Embryonic facial prominence (tissue), 1 donor: Measurements from ENCODE around the gene SAV1.
"Not testable (repeated sequence)": the region's sequence is repeated elsewhere in the genome, so short reads cannot be mapped to it uniquely, and the experiment has no call there.

ENCODE experiments used
- DNase-seq: peaks from one replicate; pipeline ENCODE4 v3.0.0-alpha.2; 2016; ENCODE audit errors: extremely low spot score

The SAV1 gene

DNA sequence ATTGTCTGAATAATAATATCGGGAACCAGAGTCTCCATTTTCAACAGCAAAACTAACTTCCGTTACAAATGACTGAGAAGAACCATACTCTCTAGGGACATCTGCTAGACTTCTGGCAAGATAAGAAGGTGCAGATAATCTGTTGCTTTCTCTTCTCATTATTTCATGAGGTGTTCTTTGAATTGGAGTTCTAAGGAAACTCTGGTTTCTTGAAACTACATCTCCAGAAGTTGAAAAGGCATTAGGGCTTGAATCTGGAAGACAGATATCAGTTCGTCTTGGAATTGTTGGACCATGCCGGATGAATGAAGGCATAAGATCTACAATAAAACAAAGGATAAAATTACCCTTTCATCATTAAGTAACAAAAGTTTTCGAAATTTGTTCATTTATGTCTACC is 2.8 kb downstream of the SAV1 start:
- not testable (repeated sequence) for DNase-seq

DNA sequence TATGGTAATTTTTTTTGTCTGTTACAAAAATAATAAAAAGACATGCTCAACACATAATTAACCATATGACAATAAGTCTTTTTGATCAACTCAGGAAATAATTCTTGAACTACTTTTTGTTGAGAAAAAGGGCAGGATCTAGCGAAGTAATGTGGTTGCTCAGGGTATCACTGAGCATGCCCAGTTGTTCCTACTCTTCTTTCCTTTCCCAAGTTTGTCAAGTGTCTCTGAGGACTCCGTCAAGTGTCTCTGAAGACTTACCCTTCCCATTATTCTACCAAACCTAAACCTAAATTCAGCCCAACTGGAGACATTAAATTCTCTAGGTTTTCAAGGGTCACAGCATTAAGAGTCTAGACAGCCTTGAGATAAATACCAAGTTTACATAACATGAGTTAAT is 3.5 kb downstream of the SAV1 start:
- DNase-seq: not testable (repeated sequence)

DNA sequence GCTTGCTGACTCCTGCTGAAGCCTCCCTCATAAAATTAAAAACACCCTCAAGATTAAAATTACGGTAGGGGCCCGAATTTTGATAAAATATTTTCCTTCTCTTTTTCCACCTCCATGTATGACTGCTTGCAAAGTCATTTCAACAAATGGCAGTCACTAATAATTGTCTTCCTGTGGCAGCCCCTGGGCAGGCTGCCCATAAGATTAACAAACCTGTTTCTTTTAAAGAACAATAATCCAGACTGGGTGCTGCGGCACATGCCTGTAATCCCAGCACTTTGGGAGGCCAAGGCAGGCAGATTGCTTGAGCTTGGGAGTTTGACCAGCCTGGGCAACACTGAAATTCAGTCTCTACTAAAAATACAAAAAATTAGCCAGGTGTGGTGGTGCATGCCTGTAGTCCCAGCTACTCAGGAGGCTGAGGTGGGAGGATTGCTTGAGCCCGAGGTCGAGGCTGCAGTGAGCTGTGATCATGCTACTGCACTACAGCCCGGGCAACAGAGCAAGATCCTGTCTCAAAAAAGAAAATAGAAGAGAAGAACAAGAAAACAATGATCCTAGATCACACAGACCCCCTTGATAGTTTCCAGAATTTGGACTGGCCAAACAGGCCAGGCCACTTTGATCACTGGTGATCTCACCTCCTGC is 8.7 kb downstream of the SAV1 start:
- DNase-seq: no peak

DNA sequence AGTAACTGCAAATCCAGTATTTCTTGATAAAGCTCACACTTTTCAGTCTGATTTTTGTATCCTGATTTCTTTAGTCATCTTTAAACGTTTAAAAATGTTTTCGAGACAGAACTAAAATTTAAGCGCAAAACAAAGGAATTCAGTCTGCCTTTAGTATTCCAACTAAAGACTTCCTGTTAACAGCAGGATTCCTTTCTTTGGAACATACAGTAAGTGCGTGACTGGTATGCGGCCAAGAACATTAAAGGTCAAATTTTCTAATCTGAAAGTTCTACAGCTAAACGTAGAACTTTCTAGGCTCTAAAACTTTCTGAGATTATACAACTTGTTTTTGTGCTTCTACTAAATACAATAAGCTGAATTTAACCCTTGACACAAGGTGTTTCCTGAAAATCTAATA is 9.9 kb downstream of the SAV1 start:
- DNase-seq: no peak

DNA sequence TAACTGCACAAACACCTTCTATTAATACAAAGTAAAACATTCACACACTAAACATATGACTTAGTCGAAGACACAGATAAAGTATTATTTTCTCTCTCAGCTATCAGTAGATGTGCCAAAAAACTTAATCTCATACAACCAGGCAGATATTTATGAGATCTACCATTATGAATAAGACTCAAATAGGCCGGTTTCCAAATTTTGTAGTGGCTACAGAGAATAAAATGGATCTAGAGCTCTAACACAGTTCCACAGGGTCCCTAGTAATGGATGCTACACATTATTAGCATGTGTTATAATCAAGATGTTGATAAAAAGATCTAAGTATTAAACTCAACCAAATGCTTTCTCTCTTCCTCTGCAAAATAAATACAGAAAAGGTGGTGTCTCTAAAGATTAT is 10.4 kb downstream of the SAV1 start:
- DNase-seq: no peak

DNA sequence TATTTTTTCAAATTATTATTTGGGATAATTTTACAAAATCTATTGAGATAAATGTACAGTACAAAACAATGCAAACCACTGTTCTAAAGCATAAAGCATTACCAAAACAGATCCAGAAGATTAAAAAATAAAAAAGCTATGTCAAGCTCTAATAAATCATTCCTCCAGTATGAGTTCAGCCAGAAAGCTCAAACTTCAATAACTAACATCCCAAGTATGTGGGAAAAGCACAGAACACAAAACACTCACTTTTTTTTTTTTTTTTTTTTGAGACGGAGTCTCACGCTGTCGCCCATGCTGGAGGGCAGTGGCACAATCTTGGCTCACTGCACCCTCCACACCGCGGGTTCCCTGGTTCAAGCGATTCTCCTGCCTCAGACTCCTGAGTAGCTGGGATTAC is 11.3 kb downstream of the SAV1 start:
- DNase-seq: no peak

DNA sequence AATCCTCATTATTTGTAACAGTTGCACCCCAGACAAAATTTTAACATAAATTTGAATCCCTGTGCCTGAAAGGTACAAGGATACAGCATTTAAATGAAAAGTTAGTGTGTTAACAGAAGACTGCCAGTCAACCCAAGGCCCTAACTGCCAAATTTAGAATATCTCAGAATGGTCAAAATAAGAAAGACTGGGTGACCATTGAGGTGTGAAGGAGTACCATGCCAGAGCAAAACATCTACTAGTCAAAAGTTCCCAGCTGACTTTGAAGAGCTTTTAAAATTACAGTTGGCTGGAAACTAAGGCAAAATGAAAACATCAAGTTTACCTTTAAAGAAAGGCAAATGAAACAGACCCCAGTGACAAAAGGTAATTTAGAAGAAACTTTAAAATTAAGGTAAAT is 18.4 kb downstream of the SAV1 start:
- DNase-seq: no peak

DNA sequence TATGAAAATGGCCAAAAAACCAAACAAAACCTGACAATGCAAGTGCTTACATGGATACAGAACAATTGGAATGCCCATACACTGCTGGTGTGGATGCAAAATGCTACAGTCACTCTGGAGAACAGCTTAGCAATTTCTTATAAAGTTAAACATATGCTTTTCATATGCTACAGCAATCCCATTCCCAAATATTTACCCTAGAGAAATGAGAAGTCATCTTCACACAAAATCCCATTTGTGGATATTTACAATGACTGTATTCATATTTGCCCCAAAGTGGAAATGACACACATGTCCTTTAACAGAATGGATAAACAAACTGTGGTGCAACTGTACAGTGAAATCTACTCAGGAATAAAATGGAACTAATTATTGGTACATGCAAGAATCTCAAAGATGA is 20.4 kb downstream of the SAV1 start:
- DNase-seq: no peak

DNA sequence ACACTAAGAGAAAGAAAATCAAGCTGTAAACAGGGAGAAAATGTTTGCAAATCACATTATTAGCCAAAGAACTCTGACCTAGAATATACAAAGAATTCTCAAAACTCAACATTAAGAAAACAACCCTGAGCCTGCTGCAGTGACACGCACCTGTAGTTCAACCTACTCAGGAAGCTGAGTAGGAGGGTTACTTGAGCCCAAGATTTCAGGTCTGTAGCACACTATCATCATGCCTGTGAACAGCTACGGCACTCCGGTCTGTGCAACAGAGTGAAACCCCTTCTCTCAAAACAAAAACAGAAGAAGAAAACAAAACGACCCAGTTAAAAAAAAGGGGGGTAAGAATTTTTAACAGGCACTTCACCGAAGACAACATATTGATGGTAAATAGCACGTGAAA is 20.8 kb downstream of the SAV1 start:
- DNase-seq: no peak

DNA sequence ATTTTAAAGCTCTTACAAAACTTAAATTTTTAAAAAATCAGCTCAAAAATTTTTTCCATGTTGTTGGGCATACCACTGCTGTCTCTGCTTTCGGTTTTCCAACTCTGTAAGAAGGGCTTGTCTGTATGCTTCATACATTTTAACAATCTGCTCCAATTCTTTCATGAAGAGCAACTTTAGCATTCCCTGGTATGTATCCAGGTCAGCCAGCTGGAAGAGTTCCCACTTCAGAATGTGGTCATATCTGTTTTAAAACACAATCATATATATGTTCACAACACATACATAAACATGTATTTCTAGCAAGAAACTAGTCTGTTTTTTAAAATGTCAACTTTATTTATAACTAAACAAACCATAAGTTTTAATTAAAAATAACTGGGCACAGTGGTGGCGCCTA is 33.0 kb downstream of the SAV1 start:
- no peak for DNase-seq

DNA sequence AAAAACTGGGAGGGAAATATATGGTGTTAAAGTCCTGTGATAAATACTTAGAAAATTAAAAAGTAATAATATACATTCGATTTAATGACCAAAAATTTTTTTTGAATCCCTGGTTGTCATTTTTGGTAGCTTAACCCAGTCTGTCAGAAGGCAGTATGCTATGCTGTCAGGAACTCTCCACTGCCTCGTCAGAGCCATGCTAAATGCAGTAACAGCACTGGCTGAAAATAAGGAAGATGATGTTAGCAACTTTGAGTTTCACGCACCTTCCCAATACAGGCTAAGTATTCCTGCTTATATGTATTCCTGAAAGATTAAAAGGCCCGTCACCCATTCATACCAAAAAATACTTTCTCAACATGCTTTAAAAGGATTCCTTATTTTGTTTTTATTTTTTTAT is 34.2 kb downstream of the SAV1 start:
- no peak for DNase-seq

DNA sequence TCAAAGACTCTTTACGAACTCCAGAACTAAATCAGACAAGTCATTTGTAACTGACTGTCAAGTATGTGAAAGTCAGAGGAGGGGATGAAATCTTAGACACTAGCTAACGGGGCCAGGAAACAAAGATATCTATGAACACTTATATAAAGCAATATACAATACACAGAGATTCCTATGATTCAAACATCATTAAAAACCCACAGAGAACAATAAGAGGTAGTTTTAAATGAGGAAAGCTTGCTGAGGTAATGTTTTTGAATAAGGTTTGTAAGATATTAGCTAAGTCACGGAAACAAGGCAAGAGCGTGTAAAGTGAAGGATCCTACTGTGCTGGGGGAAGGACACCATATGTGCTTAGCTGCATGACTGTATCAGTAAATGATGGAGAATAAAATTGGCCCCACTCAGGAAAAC is 36.7 kb downstream of the SAV1 start:
- no peak for DNase-seq

DNA sequence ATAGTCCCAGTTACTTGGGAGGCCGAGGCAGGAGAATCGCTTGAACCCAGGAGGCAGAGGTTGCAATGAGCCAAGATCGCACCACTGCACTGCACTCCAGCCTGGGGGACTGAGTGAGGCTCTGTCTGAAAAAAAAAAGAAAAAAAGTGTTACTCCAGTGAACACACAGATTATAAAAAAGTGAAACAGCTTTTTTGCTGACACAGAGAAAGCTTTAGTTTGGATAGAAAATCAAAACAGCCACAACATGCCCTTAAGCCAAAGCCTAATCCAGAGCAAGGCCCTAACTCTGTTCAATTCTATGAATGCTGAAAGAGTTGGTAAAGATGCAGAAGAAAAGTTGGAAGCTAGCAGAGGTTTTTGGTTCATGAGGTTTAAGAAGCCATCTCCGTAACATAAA is 43.2 kb downstream of the SAV1 start:
- DNase-seq: not testable (repeated sequence)

DNA sequence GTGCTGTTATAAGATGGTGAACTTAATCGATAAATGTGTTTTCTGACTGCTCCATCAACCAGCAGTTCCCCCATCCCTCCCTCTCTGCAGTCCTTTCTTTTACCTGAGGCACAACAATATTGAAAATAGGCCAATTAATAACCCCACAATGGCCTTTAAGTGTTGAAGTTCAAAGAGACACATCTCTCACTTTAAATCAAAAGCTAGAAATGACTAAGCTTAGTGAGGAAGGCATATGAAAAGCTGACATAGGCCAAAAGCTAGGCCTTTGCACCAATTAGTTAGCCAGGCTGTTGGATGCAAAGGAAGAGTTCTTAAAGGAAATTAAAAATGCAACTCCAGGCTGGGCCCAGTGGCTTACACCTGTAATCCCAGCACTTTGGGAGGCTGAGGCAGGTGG is 43.7 kb downstream of the SAV1 start:
- no peak for DNase-seq

DNA sequence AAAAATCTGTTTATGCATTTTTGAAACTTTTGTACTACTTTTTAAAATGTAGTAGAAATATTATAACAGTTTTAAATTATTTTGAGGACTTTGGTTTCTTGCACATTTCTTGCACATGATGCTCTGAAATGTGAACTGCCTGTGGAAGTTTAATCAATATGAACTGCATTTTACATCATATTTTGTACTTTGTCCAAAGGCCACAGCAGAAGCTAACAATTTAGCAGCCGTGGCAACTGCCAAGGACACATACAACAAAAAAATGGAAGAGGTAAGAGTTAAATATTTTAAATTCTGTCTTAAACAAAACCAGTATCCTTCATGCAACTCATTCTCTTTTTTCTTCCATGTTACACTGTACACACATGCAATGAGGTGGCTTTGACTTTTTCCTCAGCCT is 45.1 kb downstream of the SAV1 start:
- no peak for DNase-seq

DNA sequence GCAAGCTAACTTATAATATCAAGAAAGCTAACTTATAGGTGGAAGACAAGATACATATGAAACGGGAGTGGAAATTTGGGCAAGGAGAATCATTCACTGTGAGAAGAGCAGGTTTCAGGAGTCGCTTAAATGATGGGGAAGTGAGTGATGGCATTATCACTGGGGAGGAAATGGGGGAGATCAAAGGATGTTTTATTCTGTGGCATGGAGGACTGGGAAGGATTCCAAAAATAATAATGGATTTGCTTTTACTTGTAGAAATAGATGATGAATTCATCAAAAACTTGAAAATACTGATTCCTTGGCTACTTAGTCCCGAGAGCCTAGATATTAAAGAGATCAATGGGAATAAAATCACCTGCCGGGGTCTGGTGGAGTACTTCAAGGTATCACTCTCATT is 47.8 kb downstream of the SAV1 start:
- DNase-seq: no peak

DNA sequence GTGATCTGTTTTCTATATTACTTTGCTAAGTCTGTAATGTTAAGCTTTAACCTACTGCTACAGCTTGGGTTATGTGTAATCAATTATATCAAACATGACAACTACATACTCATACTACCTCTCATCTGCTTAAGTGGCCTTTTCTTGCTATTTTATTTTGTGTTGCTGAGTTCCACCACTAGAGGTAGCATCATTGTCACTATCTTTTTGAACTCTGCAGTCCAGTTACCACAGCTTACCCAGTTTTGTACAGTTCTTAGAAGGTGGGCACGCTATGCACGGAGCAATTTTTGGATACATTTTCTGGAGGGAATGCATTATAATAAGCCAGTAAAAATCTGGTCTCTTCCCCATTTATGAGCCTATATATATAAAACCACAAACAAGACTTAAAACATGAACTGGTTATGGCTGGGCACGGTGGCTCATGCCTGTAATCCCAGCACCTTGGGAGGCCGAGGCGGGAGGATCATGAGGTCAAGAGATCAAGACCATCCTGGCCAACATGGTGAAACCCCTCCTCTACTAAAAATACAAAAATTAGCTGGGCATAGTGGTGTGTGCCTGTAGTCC is 48.5 kb downstream of the SAV1 start:
- no peak for DNase-seq

DNA sequence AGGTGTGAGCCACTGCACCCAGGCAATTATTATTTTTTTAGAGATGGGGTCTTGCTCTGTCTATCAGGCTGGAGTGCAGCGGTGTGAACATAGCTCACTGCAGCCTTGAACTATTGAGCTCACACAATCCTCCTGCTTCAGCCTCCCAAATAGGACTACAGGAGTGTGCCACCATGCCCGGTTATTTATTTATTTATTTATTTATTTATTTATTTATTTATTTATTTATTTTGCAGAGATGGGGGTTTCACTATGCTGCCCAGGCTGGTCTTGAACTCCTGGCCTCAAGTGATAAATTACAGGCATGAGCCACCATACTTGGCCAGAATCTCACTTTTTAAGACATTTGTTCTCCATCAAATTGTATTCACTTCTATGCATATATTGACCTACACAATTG is 51.8 kb downstream of the SAV1 start:
- no peak for DNase-seq

DNA sequence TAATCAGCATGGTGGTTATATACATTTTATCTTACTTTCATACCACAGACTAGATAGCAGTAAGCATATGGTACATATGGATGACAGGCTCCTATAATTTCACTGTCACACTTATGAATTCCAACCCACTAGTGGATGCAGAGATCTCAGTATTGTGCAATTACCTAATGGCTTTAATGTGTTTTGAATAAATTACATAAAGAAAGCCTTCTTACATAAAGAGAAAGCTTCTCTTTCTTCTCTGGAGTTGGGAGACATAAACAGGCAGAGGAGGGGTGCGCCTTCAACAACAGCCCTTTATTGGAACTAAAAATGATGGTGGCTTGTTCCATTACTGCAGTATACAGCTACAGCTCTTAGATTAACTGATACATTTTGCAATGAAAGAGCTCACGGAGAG is 52.6 kb downstream of the SAV1 start:
- no peak for DNase-seq

DNA sequence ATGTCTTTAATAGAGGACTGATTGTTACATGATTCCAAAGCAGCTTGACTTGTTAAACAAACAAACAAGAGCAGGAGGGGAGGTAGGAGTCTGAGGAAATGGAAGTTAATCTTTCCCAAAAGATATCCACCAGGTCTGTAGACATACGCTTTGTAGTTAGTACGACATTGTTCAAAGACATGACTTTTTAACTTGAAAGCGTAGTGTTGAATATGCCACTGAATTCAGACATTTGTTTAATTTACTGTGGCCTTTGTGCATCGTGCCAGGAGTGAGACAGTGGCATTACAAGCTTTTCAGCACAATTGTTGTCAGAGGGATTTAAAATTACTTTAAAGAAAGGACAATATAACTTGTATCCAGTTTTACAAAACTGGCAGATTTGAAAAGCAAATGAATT is 53.0 kb downstream of the SAV1 start:
- DNase-seq: no peak

DNA sequence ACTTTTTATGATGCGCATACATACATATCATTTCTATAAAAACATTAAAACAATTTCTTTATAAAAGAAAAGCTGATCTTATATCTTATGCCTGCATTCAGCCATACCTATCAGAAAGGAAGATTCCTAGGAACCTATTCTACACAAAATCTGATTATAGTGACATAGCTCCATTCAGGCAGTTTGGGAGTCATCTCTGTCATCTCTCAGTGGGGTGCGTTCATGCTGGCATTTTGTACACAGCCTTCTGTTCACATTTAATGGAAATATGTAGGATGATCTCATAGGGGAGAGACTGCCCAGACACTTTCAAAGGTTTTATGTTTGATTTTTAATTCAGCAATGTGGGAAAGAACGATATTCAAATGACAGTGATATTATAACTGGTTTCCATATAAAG is 55.3 kb downstream of the SAV1 start:
- no peak for DNase-seq

DNA sequence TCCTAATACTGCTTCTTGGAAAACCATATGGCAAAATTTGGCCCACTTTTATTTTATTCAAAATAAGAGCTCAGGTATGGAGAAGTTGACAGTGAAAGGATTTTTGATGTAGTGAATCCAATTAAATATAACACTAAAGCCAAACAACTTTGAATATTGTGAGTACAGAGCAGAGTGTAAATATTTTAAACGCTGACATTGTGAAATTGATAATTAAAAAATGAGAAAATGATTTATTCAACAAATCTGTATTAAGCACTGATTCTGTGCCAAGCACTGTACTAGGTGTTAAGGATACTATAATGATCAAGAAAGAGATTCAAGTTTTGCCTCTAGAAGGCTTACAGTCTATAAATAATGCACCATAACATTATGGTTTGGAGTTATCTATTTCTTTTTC is 57.6 kb downstream of the SAV1 start:
- DNase-seq: no peak

DNA sequence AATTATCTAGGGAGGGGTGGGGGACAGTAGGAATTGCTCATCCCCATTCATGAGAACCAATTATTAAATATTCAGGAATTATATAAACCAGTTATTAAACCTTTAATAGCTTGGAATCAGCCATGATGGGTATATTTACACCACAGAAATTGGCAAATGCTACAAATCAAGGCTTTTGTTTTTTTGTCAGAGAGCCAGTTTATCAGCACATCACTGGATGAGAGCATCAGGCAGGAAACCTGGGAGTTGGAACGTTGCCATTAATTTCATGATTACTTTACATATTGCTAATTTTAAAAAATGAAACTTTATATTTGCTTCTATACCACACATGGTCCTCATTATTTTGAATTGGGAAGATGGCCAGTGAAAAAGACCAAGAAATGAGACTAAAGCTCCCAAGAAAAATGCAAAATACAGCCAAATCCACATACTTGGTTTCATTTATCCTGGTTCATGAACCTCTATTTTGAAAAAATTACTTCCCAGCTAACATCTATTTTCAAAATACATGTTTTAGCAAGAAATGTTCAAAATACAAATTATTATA is 59.7 kb downstream of the SAV1 start:
- peak; percentile 49 for DNase-seq

DNA sequence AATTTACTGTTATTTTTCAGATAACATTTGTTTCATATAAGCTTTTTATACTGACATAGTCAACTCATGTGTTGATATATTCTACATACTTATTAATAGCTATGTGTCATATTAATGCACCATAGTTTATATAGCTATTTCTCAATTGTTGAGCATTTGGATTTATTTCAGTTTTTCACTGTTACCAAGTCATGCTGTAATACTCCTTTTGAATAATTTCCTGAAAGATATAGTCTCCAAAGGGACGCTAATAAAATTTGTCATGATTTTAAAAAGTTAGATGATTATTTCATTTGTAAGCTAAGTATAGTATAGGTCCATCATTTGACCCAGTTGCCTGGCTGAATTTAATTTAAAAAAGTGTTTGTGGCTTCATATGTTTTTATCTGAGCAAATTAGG is 60.3 kb downstream of the SAV1 start:
- no peak for DNase-seq
